Stomach smooth muscle (tissue), 2 donors: Measurements from ENCODE around the gene BCAM.
"Not testable (repeated sequence)": the region's sequence is repeated elsewhere in the genome, so short reads cannot be mapped to it uniquely, and the experiment has no call there.

Experiments used
- H3K27ac ChIP-seq: one replicate; pipeline ENCODE4 v1.7.0; 2013; ENCODE audit warnings: mild to moderate bottlenecking, low read length, inconsistent platforms
- H3K27me3 ChIP-seq, 2 donors: one replicate each; pipeline ENCODE4 v1.7.0; 2013; ENCODE audit warnings: low read length in 2 of 2; ENCODE audit not compliant: insufficient read depth in 2 of 2, control insufficient read depth in 1 of 2
- H3K36me3 ChIP-seq, 2 donors: one replicate each; pipeline ENCODE4 v1.7.0; 2013; ENCODE audit warnings: low read length in 2 of 2; ENCODE audit not compliant: control insufficient read depth in 2 of 2, insufficient read depth in 2 of 2
- H3K4me1 ChIP-seq: one replicate; pipeline ENCODE4 v1.7.0; 2013; ENCODE audit warnings: low read length; ENCODE audit not compliant: control insufficient read depth, insufficient read depth
- H3K4me3 ChIP-seq, 2 donors: one replicate each; pipeline ENCODE4 v1.7.0; 2013; ENCODE audit warnings: low read length in 2 of 2
- H3K9ac ChIP-seq, 2 donors: one replicate each; pipeline ENCODE4 v1.7.0; 2013; ENCODE audit warnings: low read length in 2 of 2, mild to moderate bottlenecking in 1 of 2
- H3K9me3 ChIP-seq, 2 donors: one replicate each; pipeline ENCODE4 v1.7.0; 2013; ENCODE audit warnings: low read length in 2 of 2; ENCODE audit not compliant: control insufficient read depth in 2 of 2
- donor health status: healthy.
- donor health status: Pancreatic carcinoma.

BCAM gene, protein sequence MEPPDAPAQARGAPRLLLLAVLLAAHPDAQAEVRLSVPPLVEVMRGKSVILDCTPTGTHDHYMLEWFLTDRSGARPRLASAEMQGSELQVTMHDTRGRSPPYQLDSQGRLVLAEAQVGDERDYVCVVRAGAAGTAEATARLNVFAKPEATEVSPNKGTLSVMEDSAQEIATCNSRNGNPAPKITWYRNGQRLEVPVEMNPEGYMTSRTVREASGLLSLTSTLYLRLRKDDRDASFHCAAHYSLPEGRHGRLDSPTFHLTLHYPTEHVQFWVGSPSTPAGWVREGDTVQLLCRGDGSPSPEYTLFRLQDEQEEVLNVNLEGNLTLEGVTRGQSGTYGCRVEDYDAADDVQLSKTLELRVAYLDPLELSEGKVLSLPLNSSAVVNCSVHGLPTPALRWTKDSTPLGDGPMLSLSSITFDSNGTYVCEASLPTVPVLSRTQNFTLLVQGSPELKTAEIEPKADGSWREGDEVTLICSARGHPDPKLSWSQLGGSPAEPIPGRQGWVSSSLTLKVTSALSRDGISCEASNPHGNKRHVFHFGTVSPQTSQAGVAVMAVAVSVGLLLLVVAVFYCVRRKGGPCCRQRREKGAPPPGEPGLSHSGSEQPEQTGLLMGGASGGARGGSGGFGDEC

DNA sequence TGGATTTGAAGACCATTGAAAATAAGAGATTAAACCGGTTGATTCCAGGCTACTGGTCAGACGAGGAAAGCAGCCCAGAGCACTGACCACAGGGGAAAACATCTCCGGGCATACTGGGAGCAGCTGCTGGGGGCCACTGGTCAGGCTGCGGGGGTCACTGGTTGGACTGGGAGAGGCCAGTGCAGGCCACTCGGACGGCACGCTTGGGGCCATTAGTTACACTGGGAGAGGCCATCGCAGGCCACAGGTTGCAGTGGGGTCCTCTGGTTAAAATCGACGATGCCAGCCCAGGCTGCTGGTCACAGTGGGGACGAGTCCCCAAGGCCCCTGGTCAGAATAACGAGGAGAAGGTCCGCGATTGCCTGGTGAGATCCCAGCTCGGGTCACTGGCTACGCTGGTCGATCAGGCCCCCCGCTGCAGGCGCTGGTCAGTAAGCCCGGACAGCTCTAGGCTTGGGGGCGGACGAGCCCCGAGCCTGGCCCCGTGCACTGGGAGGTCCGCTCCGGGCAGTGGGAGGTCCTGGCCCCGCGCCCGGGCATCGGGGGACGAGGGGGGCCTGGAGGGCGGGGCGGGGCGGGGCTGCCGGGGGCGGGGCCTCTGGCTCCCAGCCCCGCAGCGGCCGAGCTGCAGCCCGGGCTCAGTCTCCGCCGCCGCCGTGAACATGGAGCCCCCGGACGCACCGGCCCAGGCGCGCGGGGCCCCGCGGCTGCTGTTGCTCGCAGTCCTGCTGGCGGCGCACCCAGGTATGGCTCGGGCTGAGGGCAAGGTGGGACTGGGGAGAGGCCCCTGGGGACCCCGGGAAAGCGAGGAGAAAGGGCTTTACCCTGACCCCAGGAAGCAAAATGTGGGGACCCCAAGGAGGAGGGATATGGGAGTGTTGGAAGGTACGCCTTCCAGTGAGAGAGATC lies at the start of gene BCAM:
TSS of gene BCAM (plus strand) at position 641 of the 909 bp plus-strand sequence. CDS start at position 663, 22 bp downstream.
- H3K9me3 ChIP-seq: no peaks in the 10 kb centered on the region
- H3K27me3 ChIP-seq: no peaks in the 10 kb centered on the region
- H3K4me3 ChIP-seq: peak within 1 kb of the TSS; percentile 67 to 79
- peak within 1 kb of the TSS; percentile 42 to 76 for H3K9ac ChIP-seq
- peaks cover 31% of the 10 kb centered on the region for H3K4me1 ChIP-seq
- H3K27ac ChIP-seq: peak within 1 kb of the TSS; percentile 6
- peaks cover 0 to 2% of the 10 kb centered on the region in 2 donors for H3K36me3 ChIP-seq

DNA sequence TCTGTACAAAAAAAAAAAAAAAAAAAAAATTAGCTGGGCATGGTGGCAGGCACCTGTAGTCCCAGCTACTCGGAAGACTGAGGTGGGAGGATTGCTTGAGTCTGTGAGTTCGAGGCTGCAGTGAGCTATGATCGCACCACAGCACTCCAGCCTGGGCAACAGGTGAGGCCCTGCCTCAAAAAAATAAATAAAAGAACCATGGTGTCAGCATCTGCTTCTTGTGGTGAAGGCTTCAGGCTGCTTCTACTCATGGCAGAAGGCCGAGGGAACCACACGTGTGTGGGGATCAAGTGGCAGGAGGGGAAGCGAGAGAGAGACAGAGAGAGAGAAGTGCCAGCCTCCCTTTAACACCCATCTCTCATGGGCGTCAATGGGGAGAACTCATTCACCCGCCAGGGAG lies 46.9 kb upstream of the BCAM start:
- H3K36me3 ChIP-seq: peaks cover 0 to 4% of the 10 kb centered on the region in 2 donors
- H3K27me3 ChIP-seq: no peaks in the 10 kb centered on the region
- no peak overlapping the region for H3K9ac ChIP-seq
- H3K27ac ChIP-seq: no peak overlapping the region
- no peaks in the 10 kb centered on the region for H3K9me3 ChIP-seq
- no peak overlapping the region for H3K4me3 ChIP-seq
- peaks cover 16% of the 10 kb centered on the region for H3K4me1 ChIP-seq

- Histone ChIP-seq H3K9me3 (peaks cover 0 to 3% of the 10 kb centered on the region in 2 donors), H3K36me3 (no peaks in the 10 kb centered on the region), H3K27me3 (no peaks in the 10 kb centered on the region), H3K27ac (no peak overlapping the region), H3K4me3 (no peak overlapping the region), H3K4me1 (no peaks in the 10 kb centered on the region), H3K9ac (no peak overlapping the region)
Observed at GRCh38 chr19:44765033-44765948, 43.6 kb upstream of the BCAM start.

GRCh38 chr19:44765949-44766335 lies 43.0 kb upstream of the BCAM start:
- no peak overlapping the region for H3K27ac ChIP-seq
- no peaks in the 10 kb centered on the region for H3K4me1 ChIP-seq
- H3K36me3 ChIP-seq: no peaks in the 10 kb centered on the region
- peaks cover 0 to 3% of the 10 kb centered on the region in 2 donors for H3K9me3 ChIP-seq
- H3K9ac ChIP-seq: no peak overlapping the region
- H3K4me3 ChIP-seq: no peak overlapping the region
- no peaks in the 10 kb centered on the region for H3K27me3 ChIP-seq

- H3K36me3 ChIP-seq: no peaks in the 10 kb centered on the region
- H3K27me3 ChIP-seq: no peaks in the 10 kb centered on the region
- no peak overlapping the region for H3K27ac ChIP-seq
- H3K9me3 ChIP-seq: peaks cover 0 to 3% of the 10 kb centered on the region in 2 donors
- H3K9ac ChIP-seq: no peak overlapping the region
- no peak overlapping the region for H3K4me3 ChIP-seq
- H3K4me1 ChIP-seq: no peaks in the 10 kb centered on the region
Observed at GRCh38 chr19:44767295-44768180, 41.4 kb upstream of the BCAM start.

- no peaks in the 10 kb centered on the region for H3K36me3 ChIP-seq
- H3K4me3 ChIP-seq: no peak overlapping the region
- no peak overlapping the region for H3K9ac ChIP-seq
- no peaks in the 10 kb centered on the region for H3K4me1 ChIP-seq
- H3K27me3 ChIP-seq: peaks cover 0 to 2% of the 10 kb centered on the region in 2 donors
- H3K9me3 ChIP-seq: peaks cover 0 to 3% of the 10 kb centered on the region in 2 donors
- no peak overlapping the region for H3K27ac ChIP-seq
Observed at GRCh38 chr19:44770550-44771257, 38.2 kb upstream of the BCAM start.

DNA sequence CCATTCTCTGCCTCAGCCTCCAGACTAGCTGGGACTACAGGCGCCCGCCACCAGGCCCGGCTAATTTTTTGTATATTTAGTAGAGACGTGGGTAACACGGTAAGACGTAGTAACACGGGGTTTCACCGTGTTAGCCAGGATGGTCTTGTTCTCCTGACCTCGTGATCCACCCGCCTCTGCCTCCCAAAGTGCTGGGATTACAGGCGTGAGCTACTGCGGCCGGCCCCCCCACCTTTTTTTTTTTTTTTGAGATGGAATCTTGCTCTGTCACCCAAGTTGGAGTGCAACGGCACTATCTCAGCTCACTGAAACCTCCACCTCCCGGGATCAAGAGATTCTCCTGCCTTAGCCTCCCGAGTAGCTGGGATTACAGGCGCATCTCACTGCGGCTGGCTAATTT lies 36.8 kb upstream of the BCAM start:
- H3K9me3 ChIP-seq, H3K27me3 ChIP-seq, H3K36me3 ChIP-seq, H3K9ac ChIP-seq, H3K27ac ChIP-seq, H3K4me3 ChIP-seq, H3K4me1 ChIP-seq: not testable (repeated sequence)

- no peak overlapping the region for H3K9ac ChIP-seq
- no peak overlapping the region for H3K4me3 ChIP-seq
- H3K27me3 ChIP-seq: peaks cover 0 to 2% of the 10 kb centered on the region in 2 donors
- no peaks in the 10 kb centered on the region for H3K36me3 ChIP-seq
- H3K9me3 ChIP-seq: peaks cover 0 to 3% of the 10 kb centered on the region in 2 donors
- no peaks in the 10 kb centered on the region for H3K4me1 ChIP-seq
- H3K27ac ChIP-seq: no peak overlapping the region
Observed at GRCh38 chr19:44772959-44773358, 35.9 kb upstream of the BCAM start.

GRCh38 chr19:44775676-44776240 lies 33.1 kb upstream of the BCAM start:
- no peak overlapping the region for H3K27ac ChIP-seq
- H3K4me1 ChIP-seq: no peaks in the 10 kb centered on the region
- peaks cover 0 to 2% of the 10 kb centered on the region in 2 donors for H3K27me3 ChIP-seq
- no peaks in the 10 kb centered on the region for H3K9me3 ChIP-seq
- no peak overlapping the region for H3K9ac ChIP-seq
- H3K36me3 ChIP-seq: no peaks in the 10 kb centered on the region
- no peak overlapping the region for H3K4me3 ChIP-seq
